ENCODE data around the gene HJURP.

The HJURP gene

GRCh38 chr2:233814056-233814835 is 40.1 kb downstream of the HJURP start:
- DNase-seq (ENCODE audit: low read depth in 2 of 2): no peak

- DNase-seq (ENCODE audit: low read depth in 2 of 2): no peak
Observed at GRCh38 chr2:233813236-233814055, 40.9 kb downstream of the HJURP start.

- no peak for DNase-seq (ENCODE audit: low read depth in 2 of 2)
Observed at GRCh38 chr2:233811732-233812131, 42.6 kb downstream of the HJURP start.

- DNase-seq (ENCODE audit: low read depth in 2 of 2): no peak
Observed at GRCh38 chr2:233811087-233811486, 43.2 kb downstream of the HJURP start.

GRCh38 chr2:233810385-233810784 is 44.0 kb downstream of the HJURP start:
- no peak for DNase-seq (ENCODE audit: low read depth in 2 of 2)

- no peak for DNase-seq (ENCODE audit: low read depth in 2 of 2)
Observed at GRCh38 chr2:233807966-233808935, 46.1 kb downstream of the HJURP start.

- no peak for DNase-seq (ENCODE audit: low read depth in 2 of 2)
Observed at GRCh38 chr2:233807215-233807865, 47.0 kb downstream of the HJURP start.

GRCh38 chr2:233803994-233804393 is 50.3 kb downstream of the HJURP start:
- DNase-seq (ENCODE audit: low read depth in 2 of 2): no peak

- no peak for DNase-seq (ENCODE audit: low read depth in 2 of 2)
Observed at GRCh38 chr2:233803292-233803911, 50.9 kb downstream of the HJURP start.

GRCh38 chr2:233802132-233802815 is 52.1 kb downstream of the HJURP start:
- DNase-seq (ENCODE audit: low read depth in 2 of 2): no peak

GRCh38 chr2:233801357-233802131 is 52.8 kb downstream of the HJURP start:
- no peak for DNase-seq (ENCODE audit: low read depth in 2 of 2)

- DNase-seq (ENCODE audit: low read depth in 2 of 2): no peak
Observed at GRCh38 chr2:233800208-233800607, 54.1 kb downstream of the HJURP start.

GRCh38 chr2:233799716-233800115 is 54.6 kb downstream of the HJURP start:
- DNase-seq (ENCODE audit: low read depth in 2 of 2): no peak

- no peak for DNase-seq (ENCODE audit: low read depth in 2 of 2)
Observed at GRCh38 chr2:233799087-233799665, 55.2 kb downstream of the HJURP start.

- no peak for DNase-seq (ENCODE audit: low read depth in 2 of 2)
Observed at GRCh38 chr2:233798335-233799086, 55.8 kb downstream of the HJURP start.

- no peak for DNase-seq (ENCODE audit: low read depth in 2 of 2)
Observed at GRCh38 chr2:233796254-233796653, 58.1 kb downstream of the HJURP start.

GRCh38 chr2:233795735-233796171 is 58.6 kb downstream of the HJURP start:
- DNase-seq (ENCODE audit: low read depth in 2 of 2): no peak

GRCh38 chr2:233794128-233794658 is 60.1 kb downstream of the HJURP start:
- DNase-seq (ENCODE audit: low read depth in 2 of 2): no peak
